Activated CD8-positive, alpha-beta memory T cell treated with anti-CD3 and anti-CD28 coated beads for 1 hour (primary cell): ENCODE measurements around the gene GREM2.

ENCODE experiments used
- DNase-seq, 2 donors: peaks; one replicate each; pipeline ENCODE4 v3.0.0-alpha.2; 2020; ENCODE audit warnings: low read depth in 1 of 2; ENCODE audit errors: extremely low read depth in 1 of 2

Gene GREM2

DNA sequence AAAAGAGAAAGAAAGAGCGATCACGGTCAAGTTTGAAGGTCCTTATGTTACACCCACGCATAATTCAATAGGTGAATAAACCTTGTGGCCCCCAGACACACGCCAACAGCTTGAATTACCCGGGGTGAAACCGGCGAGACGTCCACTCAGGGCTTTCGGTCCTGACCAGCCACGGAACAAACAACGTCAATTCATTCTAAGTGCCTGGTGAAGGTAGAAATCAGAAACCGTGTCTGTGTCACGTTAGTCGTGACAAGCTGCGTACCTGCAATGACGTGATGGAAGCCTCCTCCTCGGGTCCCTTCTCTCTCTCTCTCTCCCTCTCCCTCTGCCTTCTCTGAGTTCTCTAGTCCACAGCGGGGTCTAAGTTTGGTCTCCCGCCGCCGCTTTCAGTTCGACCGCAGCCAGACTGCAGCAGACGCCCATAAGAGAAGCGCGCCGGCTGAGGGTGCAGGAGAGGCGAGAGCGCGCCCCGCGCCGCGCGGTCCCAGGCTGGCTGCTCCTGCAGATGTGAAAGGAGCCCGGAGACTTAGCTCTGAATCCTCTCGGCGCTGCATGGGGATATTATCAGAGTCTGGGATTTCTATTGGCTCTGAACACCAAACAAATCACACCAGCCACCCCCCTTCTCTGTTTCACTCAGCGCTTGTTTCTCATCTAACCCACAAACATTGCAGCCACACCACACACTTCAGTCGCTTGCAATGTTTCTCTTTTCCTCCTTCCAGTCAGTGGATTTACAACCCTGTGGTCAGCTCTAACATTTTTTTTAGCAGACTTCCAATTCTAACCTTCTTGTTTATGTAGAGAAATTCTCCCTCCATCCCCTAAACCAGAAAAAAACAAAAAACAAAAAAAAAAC is at the start of gene GREM2:
Gene GREM2 (minus strand): TSS at position 537 of the 862 bp plus-strand sequence. CDS start 118,680 bp downstream, outside the sequence.
- DNase-seq: no peak

DNA sequence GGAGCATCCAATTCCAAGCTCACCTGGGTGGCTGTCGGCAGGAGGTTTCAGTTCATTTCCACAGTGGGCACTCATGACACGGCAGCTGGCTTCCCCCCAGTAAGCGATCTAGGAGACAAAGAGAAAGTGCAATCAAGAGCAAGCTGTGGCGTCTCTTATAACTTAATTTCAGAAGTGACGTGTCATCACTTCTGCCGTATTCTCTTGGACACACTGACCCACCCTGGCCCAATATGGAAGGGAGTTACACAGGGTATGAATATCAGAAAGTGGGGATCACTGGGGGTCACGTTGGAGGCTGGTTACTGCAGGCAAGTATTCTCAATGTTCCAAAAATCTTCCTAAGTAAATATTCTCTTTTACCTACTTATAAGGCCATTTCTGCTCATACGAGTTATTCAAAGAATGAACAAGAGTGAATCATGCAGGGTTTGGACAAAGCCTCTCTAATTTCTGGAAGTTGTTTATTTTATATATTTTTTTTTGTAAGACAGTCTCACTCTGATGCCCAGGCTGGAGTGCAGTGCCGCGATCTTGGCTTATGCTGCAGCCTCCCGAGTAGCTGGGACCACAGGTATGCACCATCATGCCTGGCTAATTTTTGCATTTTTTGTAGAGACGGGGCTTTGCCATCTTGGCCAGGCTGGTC is 46.5 kb upstream of the GREM2 start:
- no peak for DNase-seq

DNA sequence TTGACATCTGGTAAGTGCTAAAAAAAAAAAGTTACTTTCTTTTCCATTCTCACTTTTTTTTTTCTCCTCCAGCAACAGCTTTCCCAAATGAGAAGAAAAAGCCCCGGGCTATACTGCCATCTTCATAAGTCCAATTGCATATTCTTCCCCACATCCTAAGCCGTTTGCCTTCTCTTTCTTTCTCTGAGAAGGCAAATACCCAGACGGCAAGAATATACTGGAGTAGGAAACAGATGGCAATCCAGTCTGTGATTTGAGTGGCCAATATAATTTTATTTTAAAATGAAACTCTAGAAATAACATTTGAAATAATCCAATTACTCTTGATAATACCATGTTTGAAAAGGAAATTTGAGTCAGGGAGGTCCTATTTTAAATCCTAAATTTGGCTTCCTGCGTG is 44.6 kb upstream of the GREM2 start:
- DNase-seq: no peak

DNA sequence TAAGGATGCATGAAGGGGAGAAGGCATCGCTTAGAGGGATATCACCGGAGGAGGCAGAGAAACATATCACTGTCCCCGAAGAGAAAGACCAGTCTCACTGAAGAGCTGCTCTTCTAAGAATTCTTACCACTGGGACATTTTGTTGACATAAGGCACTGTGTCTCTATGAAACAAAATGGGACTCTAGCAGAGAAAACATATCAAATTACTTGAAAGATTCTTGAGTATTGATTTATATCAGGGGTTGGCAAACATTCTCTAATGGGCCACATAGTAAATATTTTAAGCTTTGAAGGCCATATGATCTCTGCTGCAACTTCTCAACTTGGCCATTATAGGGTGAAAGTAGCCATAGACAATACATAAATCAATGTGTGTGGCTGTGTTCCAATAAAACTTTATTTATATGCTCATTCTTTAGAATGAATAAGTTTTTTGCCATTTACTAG is 41.0 kb upstream of the GREM2 start:
- no peak for DNase-seq

DNA sequence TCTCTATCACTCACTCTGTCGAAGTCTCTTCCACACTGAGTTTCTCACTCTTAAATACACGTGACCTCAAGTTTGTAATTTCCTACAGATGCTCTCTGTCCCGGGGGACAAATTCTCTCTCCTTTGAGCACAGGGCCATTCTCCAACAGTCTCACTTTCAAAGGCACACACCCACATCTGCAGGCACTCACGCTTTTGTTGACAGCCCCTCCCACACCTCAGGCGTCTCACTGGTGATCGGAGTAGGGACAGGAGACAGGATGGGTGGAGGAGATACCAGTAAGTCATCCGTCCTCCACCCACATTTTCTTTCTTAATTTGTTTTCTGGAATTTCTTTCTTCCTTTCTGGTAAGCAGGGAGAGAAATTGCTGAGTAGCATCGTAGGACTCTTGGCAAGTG is 40.6 kb upstream of the GREM2 start:
- no peak for DNase-seq

DNA sequence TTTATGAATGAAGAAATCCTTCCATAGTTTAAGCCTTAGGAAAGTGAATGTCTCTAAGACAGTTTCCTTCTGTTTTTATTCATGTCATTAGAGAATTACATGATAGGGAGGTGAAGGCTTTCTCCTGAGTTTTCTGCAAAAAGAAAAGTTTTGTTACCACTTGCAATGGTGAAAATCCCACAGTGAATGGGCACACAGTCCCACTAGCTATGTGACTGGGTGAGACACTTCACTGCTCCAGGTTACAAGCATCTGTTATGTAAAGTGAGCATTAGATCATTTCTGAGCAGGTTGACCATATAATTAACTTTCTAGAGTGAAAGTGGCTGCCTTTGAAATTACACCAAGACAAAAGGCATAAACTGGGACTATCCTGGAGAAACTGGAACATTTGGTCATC is 38.9 kb upstream of the GREM2 start:
- DNase-seq: no peak

DNA sequence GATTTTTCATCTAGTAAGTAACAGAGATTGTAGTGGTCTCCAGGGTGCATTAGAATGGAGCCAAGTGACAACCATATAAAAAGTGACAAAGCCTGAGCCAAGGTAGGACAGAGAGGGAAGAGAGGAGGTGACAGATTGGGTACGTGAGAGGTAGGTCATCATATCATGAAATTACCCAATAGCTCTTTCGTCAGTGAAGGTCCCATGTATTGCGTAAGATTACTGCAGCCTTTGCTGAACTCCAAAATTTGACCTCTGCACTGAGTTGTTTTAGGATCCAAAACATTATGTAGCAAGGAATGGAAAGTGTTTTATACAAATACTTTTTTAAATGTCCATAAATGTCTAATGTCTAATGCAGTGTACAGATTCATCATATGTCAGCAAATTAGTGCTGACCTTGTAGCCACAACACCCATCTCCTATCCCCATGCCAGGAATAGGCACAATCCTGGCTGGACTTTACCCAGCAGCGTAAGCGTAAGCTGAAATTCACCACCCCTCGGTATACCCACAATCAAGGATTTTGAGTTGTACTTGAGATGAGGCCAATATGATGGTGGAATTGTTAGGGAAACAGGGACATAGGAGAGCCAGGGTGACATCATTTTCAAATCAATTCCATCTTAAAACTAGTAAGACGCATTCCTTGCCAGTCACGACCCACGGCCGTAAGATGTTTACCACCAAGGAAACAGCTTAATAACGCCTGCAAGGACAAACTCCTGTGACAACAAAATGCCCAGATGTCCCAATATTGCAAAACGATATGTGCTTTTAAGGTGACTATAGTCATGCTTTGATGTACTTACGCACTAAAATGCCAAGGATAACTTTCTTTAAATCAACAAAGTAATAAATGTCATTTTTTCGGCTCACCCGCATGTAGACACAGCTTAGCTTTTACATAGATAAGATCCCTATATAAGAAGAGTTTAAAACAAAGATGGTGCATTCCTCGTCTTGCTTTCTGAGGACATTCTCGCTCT is 38.1 kb upstream of the GREM2 start:
- DNase-seq: no peak

DNA sequence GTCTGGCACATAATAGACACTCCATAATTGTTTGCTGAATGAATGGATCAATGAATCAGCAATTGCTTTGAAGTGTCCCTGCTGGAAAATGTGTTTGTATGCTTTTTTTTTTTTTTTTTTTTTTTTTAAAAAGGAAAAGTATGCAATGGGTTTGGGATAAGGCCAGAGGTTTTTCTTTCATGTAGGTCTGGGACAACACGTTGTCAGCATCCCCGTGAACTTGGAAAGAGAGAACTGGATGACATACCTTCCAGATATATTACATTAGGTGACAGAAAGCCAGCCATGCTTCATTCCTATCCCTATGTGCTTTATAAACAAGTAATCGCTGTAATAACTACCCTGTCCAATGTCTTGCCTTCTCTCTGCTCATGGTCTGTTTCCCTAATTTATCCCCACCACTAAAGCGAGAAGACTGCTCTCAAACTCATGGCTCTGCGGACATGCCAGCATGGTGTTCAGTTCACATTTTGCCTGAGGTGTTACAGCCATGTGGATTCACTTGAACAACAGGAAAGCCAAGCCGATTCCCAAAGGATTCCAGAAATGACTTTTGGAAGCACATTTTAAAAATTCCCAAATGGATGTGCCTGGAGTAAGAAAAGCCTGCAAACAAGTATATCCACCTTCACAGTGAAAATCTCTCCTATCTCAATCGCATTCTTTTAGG is 34.8 kb upstream of the GREM2 start:
- no peak for DNase-seq

DNA sequence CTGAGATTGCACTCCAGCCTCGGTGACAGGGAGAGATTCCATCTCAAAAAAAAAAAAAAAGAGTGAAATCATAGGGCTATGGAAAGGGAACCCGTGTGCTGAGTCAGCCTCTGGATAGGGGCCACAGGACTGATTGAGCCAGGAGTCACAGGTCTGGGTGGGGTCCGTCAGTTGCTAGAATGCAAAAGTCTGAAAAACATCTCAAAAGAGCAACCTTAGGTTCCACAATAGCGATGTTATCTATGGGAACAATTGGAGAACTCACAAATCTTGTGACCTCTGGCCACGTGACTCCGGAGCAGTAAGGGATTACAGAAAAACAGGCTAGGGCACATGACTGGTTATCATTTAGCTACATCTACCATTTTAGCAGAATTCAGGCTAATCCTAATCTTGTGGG is 32.8 kb upstream of the GREM2 start:
- no peak for DNase-seq

DNA sequence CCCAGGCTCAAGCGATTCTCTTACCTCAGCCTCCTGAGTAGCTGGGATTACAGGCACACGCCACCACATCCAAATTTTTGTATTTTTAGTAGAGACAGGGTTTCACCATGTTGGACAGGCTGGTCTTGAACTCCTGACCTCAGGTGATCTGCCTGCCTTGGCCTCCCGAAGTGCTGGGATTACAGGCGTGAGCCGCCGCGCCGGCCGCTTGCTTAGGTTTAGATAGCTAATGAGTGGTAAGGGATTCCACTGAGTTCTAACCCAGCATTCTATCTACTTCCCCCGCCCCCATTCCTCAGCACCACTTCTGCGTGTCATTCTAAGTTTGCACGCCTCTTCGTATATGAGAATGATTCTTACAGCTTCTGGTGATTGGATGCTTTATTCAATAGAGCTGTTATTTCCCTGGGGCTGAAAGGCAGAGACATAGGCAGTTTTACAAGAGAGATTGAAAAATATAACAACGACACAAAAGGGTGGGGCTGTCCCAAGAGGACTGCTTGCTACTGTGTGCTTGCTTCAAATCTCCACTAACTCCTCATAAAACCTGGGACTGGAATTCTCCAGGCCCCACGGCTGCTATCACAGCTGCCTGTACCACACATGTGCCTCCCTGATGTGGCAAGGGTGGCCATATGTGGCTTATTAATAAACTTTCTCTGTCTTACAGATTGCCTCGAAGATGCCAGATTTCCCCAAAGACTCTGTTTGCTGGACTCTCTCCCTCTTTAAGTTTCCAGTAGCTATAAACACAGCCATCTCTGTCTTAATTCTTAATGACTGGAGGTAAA is 23.7 kb upstream of the GREM2 start:
- no peak for DNase-seq

DNA sequence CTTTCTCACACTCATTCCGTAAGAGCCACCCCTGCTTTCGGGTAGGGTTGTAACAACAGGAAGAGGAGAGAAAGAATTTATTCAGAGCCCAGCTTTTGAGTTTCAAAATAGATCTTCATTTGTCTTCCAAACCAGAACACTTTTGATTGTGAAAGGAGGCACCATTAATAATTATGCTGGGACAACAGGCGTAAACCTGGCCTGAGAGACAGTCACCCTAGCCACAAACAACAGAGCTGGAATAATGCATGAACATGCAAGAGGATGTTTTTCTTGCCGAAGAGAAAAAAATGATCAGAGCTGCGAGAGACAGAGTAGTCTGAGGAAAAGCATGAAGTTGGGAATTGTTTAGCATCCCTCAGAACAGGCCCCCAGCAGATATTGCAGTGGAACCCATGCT is 18.5 kb upstream of the GREM2 start:
- no peak for DNase-seq

DNA sequence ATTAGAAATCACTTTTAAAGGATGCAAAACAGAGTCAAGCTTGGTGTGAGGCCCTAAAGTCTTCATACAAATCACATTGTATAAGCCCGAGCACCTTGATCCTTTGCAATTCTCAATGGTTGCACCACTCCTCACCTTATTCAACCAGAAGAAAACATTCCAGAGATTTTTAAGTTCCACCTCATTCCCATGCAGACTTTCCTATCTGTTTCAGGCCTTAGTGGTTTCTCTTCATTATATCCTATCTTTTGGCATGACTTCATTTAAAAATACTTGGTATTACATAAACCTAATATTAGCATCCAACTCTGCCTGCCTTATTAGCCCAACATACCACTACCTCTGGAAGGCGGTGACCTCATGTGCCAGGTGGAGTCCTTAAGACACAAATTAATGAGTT is 9.3 kb upstream of the GREM2 start:
- DNase-seq: no peak

DNA sequence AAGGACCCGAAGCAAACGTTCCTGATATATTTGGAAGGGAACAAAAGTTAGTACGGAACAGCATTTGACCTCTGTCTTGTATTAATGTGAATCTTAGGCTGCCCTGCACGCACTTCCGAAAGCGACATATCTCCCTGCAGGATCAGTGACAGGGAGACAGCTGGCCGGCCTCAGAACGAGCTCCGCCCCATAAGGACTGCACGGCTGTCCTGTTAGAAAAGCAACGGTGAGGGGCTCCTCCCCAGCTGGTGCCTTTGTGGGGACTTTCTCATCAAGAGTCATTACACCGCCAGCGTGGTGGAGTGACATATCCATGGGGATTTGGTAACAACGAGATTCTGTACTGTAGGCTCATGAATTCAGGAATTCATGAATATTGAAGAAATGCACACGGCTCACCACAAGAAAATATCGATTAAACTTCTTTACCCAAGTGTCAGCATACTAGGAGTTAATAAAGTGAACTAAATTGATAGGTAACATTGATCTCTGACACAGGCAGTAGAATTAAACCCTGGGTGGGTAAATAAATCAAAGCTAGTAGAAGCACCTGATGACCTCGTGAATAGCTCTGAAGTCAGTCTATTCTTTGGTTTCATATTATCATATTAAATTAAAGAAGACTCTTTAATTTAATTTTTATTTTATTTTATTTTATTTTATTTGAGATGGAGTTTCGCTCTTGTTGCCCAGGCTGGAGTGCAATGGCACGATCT is 8.1 kb upstream of the GREM2 start:
- DNase-seq: no peak

DNA sequence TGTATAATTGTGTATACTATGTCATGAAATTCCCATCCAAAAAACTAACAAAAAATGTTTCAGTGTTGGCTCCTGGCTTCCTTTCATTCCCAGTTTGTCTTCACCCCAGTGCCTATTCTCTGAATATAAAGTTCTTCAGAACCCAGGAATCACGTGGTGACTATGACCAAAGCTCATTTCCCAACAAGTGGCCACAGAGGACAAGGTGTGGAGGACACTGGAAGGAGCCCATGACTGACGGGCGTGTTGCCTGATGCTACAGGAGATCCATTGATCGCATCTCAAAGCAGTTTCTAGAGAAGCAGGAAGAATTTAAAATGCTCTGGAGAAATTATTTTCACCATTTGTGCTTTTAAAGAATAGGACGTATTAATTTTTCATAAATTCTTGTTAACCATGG is 7.4 kb upstream of the GREM2 start:
- DNase-seq: no peak

DNA sequence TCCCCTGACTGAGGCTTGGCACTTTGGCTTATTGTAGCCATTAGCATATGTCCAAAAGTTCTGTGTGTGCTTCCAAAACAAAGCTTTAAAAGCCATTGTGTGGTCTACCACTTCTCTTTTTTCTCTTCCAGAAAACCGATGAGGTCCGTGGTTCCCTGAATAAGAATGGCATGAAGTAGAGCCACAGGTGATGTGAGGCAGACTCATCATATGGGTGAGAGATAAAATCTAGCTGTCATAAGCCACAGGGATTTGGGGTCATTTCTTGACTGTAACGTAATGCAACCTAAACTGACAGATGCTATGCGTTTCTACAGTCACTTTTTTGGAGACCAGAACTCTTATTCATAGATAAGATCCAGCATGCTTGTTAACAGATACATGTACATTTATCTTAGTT is 7.0 kb upstream of the GREM2 start:
- no peak for DNase-seq

DNA sequence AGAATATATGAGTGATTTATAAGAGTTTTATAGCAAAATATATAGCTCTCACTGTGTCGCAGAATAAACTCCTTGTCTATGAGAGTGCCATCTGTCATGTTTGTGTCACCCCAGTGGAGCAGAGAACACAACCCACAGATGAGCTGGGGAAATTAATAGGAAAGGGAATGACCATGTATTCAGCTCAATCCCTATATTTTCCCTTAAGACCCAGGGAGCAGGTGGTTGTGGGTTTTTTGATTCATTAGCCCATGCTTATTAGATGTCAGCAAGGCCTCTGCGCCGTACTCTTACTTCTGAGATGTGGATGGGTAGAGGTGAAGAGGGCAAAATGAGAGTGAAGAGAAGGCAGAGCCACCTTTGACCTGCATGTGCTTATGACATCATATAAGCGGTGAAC is 4.1 kb upstream of the GREM2 start:
- DNase-seq: no peak

DNA sequence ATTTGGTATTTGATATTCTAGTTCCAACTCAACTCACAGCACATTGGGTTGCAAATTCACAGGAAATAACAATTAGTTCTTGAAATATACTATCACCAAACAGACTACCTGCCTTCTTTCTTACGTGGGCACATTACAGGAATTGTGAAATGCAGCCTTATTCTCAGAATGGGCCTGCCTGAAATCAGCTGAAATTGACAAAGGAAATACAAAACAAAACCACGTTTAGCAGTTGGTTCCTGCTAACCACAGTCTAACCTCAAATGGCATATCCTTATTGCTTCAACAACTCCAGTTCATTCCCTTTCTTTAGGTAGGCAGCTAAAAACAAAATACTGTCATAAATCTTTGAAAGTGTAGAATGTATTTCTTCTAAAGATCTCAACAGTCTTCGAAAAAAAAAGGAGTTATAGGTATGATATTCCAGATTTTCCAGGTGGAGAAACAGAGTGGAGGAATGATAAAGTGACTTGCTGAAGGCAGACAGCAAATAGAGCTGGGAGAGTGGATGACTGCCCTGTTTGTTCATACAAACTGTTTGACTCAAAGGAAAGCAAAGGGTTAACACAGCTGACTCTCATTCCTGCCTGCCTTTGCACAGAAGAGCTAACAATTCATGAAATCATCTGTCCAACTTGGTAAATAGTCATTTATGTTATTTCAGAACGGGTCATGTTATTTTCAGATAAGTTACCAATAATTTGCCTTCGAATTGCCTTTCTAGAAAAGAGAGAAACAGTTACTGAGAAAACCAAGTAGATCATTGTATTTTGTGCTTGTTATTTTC is 1.6 kb upstream of the GREM2 start:
- DNase-seq: no peak

DNA sequence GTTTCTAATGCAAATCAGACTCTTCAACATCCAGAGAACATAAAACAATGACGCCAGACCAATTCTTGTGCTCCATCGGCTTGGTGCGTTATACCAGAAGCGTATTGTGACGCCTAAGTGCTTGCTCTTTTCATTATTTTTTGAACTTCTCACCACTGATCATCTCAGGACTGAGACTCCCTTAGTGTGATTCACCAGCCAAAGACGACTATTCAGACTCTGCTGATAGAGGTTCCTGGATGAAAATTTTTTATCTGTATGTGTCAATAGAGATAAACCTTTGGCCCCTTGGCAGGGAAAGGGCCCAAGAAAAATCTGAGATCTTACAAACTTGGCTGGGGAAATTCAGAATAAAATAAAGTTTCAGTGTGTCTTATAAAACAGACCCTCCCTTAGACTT is 856 bp upstream of the GREM2 start:
- DNase-seq: no peak
